Breast epithelium (tissue), 4 donors: Measurements from ENCODE around the gene TCEAL3. TPM values are rescaled to one million over a fixed set of nuclear protein-coding genes. Genes with fewer than 3 reads are reported as not detected.
"Not testable (repeated sequence)": the region's sequence is repeated elsewhere in the genome, so short reads cannot be mapped to it uniquely, and the experiment has no call there.

Source experiments
- DNase-seq, 2 donors: peaks; one replicate each; pipeline ENCODE4 v3.0.0-alpha.2; 2019; ENCODE audit warnings: low spot score in 2 of 2
- H3K27ac ChIP-seq, 2 donors: fragments of 200-600 bp; sonication (generic) in 1 of 2; one replicate each; pipeline ENCODE4 v1.5.1; 2016 to 2019; ENCODE audit warnings: mild to moderate bottlenecking in 1 of 2
- H3K27me3 ChIP-seq, 2 donors: fragments of 200-600 bp; sonication (generic) in 1 of 2; one replicate each; pipeline versions ENCODE4 v1.5.1 to v1.6.0; 2017 to 2019; ENCODE audit warnings: control low read depth in 1 of 2, mild to moderate bottlenecking in 1 of 2
- H3K36me3 ChIP-seq: fragments of 200-600 bp; one replicate; pipeline ENCODE4 v1.5.1; 2019
- H3K4me1 ChIP-seq, 2 donors: fragments of 200-600 bp; sonication (generic); one replicate each; pipeline ENCODE4 v1.5.1; 2016 to 2019; ENCODE audit warnings: control low read depth in 1 of 2
- H3K4me3 ChIP-seq, 3 donors: fragments of 200-600 bp; sonication (generic); 1 replicate in 2 of 3; 2 replicates in 1 of 3; pipeline ENCODE4 v1.5.1; 2016 to 2019; ENCODE audit warnings: mild to moderate bottlenecking in 3 of 3, moderate library complexity in 2 of 3
- H3K9me3 ChIP-seq, 2 donors: fragments of 200-600 bp; sonication (generic) in 1 of 2; one replicate each; pipeline ENCODE4 v1.5.1; 2016 to 2019; ENCODE audit warnings: control low read depth in 1 of 2
- POLR2A ChIP-seq: fragments of 450-650 bp; IDR thresholded peaks from one replicate; pipeline ENCODE4 v1.6.1; 2016; ENCODE audit warnings: antibody characterized with exemption, mild to moderate bottlenecking, moderate library complexity
- POLR2AphosphoS5 ChIP-seq, 3 donors: sonication (generic); formaldehyde crosslinking; IDR thresholded peaks; one replicate each; pipeline ENCODE4 v1.6.1; 2017; ENCODE audit warnings: antibody characterized with exemption in 3 of 3
- intact Hi-C: fragments of 100-400 bp; cut with DNase I; formaldehyde crosslinking; loops from one replicate; pipeline ENCODE4 v1.15.1; 2023; ENCODE audit warnings: low total_unique reads
- total RNA-seq, 3 donors: library from RNA; depleted of rRNA; stranded (reverse); fragments of >200 nt; gene quantifications; one replicate each; pipeline ENCODE4 v1.1.0, GENCODE V29; 2016
- TF ChIP-seq, protein P1 (sequence below), 3 donors: fragments of 450-650 bp; IDR thresholded peaks; one replicate each; pipeline ENCODE4 v1.5.1; 2016 to 2017; ENCODE audit warnings: antibody characterized with exemption in 3 of 3, mild to moderate bottlenecking in 3 of 3, moderate library complexity in 3 of 3

The TCEAL3 gene
- total RNA-seq, 3 donors from 2014 or later, result 21.3 to 52.4 (median 41.6) TPM

GRCh38 chrX:103586314-103586646, 21.5 kb upstream of the TCEAL3 start:
- Histone ChIP-seq H3K27me3 (peaks cover 0 to 13% of the 10 kb centered on the region in 2 donors), H3K9me3 (peaks cover 0 to 9% of the 10 kb centered on the region in 2 donors), H3K4me3 (peak overlapping the region; percentile 59 to 71 (median 64)), H3K36me3 (no peaks in the 10 kb centered on the region), H3K27ac (peak overlapping the region; percentile 89 to 95), H3K4me1 (no peaks in the 10 kb centered on the region)
- no peak for DNase-seq
- intact Hi-C loops, result no loop called here
- TF ChIP-seq POLR2A (no peak), POLR2AphosphoS5 (IDR thresholded peaks at IDR 0.05) (no peak)
- TF ChIP-seq, protein P1, sequence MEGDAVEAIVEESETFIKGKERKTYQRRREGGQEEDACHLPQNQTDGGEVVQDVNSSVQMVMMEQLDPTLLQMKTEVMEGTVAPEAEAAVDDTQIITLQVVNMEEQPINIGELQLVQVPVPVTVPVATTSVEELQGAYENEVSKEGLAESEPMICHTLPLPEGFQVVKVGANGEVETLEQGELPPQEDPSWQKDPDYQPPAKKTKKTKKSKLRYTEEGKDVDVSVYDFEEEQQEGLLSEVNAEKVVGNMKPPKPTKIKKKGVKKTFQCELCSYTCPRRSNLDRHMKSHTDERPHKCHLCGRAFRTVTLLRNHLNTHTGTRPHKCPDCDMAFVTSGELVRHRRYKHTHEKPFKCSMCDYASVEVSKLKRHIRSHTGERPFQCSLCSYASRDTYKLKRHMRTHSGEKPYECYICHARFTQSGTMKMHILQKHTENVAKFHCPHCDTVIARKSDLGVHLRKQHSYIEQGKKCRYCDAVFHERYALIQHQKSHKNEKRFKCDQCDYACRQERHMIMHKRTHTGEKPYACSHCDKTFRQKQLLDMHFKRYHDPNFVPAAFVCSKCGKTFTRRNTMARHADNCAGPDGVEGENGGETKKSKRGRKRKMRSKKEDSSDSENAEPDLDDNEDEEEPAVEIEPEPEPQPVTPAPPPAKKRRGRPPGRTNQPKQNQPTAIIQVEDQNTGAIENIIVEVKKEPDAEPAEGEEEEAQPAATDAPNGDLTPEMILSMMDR (IDR thresholded peaks at IDR 0.05), result no peak

DNA sequence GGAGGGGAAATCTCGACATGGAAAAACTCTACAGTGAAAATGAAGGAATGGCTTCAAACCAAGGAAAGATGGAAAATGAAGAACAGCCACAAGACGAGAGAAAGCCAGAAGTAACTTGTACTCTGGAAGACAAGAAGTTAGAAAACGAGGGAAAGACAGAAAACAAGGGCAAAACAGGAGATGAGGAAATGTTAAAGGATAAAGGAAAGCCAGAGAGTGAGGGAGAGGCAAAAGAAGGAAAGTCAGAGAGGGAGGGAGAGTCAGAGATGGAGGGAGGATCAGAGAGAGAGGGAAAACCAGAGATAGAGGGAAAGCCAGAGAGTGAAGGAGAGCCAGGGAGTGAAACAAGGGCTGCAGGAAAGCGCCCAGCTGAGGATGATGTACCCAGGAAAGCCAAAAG, 21.1 kb upstream of the TCEAL3 start:
- TF ChIP-seq, protein P1 (IDR thresholded peaks at IDR 0.05), result no peak
- TF ChIP-seq POLR2A (no peak), POLR2AphosphoS5 (IDR thresholded peaks at IDR 0.05) (no peak)
- no peaks in the 10 kb centered on the region for H3K4me1 ChIP-seq
- no peak for DNase-seq
- H3K27ac ChIP-seq, result peak overlapping the region; percentile 89 to 95
- H3K4me3 ChIP-seq, result peak overlapping the region; percentile 59 to 71 (median 64)
- intact Hi-C loops, result no loop called here
- peaks cover 0 to 9% of the 10 kb centered on the region in 2 donors for H3K9me3 ChIP-seq
- H3K27me3 ChIP-seq, result peaks cover 0 to 13% of the 10 kb centered on the region in 2 donors
- H3K36me3 ChIP-seq, result no peaks in the 10 kb centered on the region

GRCh38 chrX:103592295-103592694, 15.5 kb upstream of the TCEAL3 start:
- H3K9me3 ChIP-seq, DNase-seq, H3K36me3 ChIP-seq, H3K4me1 ChIP-seq, intact Hi-C loops, H3K27ac ChIP-seq, H3K27me3 ChIP-seq, H3K4me3 ChIP-seq: not testable (repeated sequence)

- H3K27me3 ChIP-seq, H3K4me1 ChIP-seq, H3K27ac ChIP-seq, DNase-seq, H3K4me3 ChIP-seq, H3K36me3 ChIP-seq, H3K9me3 ChIP-seq, intact Hi-C loops: not testable (repeated sequence)
These were observed 12.6 kb upstream of the TCEAL3 start for GRCh38 chrX:103595202-103595601.

DNA sequence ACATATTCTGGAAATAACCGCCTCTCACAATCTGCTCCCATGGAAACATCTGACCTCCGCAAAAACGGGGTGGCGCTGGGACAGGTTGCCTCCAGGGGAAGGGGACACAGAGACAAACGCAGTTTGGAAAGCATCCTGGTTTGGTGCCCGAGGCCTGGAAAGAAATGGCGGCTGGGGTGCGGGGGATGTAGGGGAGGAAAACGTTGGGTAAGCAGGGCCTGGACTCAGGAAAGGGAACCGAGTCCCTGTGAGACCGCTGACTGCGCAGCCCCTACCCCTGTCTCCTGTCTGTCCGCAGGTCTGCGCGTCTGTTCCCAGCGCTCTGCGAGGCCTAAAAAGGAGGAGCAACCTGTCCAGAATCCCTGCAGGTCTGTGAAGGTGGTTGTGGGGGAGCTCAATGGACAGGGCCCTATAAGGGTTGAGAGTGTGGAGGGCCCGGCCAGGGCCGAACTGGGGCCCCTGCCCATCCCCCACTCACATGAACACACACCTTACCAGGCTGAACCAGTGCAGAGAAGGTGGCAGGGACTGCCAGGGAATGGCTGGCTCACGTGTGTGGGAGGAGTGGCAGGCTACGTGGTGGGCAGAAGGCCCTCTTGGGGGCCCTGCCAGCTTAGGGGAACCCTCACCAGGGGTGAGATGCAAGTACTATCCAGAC, 672 bp downstream of the TCEAL3 start:
- H3K27me3 ChIP-seq, result peaks cover 0 to 45% of the 10 kb centered on the region in 2 donors
- no peaks in the 10 kb centered on the region for H3K9me3 ChIP-seq
- H3K27ac ChIP-seq, result peak overlapping the region; percentile 92 to 95
- TF ChIP-seq POLR2A (no peak), POLR2AphosphoS5 (IDR thresholded peaks at IDR 0.05) (no peak)
- TF ChIP-seq, protein P1 (IDR thresholded peaks at IDR 0.05), result no peak
- peak overlapping the region; percentile 65 to 79 (median 67) for H3K4me3 ChIP-seq
- intact Hi-C loops, result no loop called here
- no peaks in the 10 kb centered on the region for H3K4me1 ChIP-seq
- no peaks in the 10 kb centered on the region for H3K36me3 ChIP-seq
- DNase-seq, result no peak

- no peak overlapping the region for H3K4me3 ChIP-seq
- intact Hi-C loops, result no loop called here
- TF ChIP-seq, protein P1 (IDR thresholded peaks at IDR 0.05), result no peak
- TF ChIP-seq POLR2AphosphoS5 (IDR thresholded peaks at IDR 0.05), result no peak
- TF ChIP-seq POLR2A, result no peak
These were observed 2.5 kb downstream of the TCEAL3 start for GRCh38 chrX:103610282-103610681.

More at GRCh38 chrX:103610282-103610681, 2.5 kb downstream of the TCEAL3 start:
- Histone ChIP-seq H3K4me1 (no peaks in the 10 kb centered on the region), H3K9me3 (no peaks in the 10 kb centered on the region), H3K27me3 (peaks cover 0 to 30% of the 10 kb centered on the region in 2 donors), H3K27ac (no peak overlapping the region), H3K36me3 (no peaks in the 10 kb centered on the region)
- DNase-seq, result no peak
